Measurements from ENCODE around the gene ZFYVE28.

The ZFYVE28 gene

DNA sequence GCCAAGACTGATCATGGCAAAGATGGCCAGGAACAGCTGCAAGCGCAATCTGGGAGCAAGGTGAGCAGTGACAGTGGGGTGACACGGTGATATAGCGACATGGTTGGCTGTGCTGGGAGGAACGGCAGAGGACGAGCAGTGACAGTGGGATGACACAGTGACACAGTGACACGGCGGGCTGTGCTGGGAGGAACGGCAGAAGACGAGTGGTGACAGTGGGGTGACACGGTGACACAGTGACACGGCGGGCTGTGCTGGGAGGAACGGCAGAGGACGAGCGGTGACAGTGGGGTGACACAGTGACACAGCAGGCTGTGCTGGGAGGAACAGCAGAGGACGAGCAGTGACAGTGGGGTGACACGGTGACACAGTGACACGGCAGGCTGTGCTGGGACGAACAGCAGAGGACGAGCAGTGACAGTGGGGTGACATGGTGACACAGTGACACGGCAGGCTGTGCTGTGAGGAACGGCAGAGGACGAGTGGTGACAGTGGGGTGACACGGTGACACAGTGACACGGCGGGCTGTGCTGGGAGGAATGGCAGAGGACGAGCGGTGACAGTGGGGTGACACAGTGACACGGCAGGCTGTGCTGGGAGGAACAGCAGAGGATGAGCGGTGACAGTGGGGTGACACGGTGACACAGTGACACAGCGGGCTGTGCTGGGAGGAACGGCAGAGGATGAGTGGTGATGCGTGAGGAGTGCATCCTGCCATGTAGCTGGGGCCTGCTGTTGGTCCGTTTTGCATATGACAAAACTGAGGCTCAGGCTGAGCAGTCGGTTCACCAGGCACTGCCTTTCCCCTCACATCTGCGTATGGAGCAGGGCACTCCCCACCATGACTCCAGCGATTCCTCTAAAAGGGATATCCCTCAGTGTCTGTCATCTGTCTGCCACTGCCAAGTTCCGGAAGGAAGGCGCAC, 120.6 kb downstream of the ZFYVE28 start:
- peak in 1 of 10 donors; percentile 11 for DNase-seq
- intact Hi-C loops (cut with DNase I): no loop called here

DNA sequence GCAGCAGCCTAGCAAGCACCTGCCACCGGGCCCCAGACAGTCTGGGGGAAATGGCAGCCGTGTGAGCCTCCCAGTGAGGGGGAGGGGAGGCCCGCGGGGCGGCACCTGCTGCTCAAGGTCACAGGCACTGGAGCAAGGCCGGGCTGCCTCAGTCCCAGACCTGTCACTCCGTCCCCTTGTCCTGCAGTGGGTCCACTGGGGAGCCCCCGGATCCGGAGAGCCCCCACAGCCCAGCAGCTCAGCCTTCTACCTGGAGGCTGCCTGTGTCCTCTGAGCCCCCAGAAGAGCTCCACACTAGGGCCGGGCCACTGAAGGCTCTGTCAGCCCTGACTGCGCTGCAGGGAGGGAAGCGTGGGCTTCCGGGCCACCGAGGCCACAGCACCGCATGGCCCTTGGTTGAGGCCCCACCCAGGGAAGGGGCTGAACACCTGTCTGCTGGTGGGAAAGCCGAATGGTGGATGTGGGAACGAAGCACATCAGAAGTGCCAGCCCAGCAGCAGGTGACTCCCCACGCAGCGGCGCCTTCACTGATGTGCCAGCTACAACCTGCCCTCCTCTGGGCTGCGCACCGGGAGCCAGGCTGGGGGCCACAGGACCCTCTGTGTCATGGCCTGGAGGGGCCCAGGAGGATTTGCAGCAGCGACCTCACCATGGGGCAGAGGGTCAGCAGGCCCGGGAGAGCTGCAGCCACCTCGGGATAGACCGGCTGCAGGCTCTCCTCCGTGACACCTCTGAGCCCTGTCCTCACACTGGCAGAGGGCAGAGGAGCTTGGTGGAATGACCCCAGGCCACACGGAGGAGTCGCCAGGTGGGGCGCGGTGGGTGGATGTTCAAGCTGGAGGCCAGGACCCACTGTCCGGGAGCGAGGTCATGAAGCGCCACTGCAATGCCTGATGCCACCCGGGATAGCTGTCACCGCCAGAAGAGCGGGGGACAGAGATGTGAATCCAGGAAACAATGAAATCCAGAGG, 121.5 kb downstream of the ZFYVE28 start:
- DNase-seq: peak in 1 of 10 donors; percentile 3
- intact Hi-C loops (cut with DNase I): no loop called here

DNA sequence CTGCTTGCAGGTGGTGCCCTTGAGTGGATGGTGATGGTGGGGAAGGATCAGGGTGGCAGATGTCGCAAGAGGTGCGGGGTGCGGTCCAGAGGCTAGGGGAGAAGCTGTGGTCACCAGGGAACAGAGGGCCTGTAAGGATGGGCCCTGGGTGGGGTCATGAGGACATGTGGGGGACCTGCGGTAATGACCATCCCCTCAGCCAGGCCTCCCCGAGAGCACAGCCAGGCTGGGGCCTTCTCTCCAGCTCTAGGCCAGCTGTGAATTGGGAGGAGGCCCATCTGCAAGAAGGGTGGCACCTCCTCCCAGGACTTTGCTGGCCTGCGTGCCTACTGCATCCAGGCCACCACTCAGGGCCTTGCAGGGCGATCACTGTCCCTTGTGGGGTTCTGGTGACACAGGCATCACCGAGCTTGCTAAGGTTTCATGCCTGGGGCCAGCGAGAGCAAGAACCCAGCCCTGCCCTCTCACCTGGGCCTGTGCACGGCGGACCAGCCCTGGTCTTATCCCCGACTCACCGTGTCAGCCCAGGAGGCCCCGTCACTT, 122.5 kb downstream of the ZFYVE28 start:
- intact Hi-C loops (cut with DNase I): no loop called here
- DNase-seq: peak in 1 of 10 donors; percentile 7

DNA sequence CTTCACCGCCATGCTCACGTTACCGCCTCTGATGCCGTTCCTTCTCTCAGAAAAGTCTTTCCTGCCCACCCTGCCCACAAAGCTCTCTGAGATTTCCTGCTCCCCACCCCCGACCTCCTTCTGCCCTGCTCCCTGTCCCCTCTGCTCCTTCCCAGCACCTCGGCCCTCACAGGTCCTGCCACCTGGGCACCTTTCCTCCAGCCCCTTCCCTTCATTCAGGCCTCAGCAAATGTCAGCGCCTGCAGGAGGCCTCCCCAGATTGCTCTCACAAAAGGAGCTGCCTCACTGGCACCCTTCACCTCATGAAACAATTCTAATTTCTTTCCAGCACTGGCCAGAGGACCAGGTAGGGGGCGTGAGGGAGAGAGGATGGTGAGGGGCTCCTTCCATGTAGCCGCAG, 122.9 kb downstream of the ZFYVE28 start:
- DNase-seq: no peak
- intact Hi-C loops (cut with DNase I): no loop called here

DNA sequence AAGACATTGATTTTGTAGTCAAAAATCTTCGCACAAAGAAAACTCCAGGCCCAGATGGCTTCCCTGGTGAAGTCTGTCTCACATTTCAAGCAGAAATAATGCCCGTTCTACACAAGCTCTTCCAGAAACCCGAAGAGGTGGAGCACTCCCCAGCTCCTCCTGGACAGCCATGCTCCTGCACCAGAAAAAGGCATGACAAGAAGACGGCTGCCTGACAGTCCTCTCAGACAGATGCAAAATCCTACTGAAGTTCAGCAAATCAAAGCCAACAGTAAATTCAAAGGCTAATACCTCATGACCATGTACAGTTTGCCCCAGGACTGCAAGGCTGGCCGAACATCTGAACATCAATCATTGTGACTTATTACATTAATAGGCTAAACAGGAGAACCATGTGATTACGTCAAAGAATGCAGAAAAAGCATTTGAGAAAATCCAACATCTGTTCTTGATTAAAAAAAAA, 125.8 kb downstream of the ZFYVE28 start:
- no peak for DNase-seq
- intact Hi-C loops (cut with DNase I): no loop called here

DNA sequence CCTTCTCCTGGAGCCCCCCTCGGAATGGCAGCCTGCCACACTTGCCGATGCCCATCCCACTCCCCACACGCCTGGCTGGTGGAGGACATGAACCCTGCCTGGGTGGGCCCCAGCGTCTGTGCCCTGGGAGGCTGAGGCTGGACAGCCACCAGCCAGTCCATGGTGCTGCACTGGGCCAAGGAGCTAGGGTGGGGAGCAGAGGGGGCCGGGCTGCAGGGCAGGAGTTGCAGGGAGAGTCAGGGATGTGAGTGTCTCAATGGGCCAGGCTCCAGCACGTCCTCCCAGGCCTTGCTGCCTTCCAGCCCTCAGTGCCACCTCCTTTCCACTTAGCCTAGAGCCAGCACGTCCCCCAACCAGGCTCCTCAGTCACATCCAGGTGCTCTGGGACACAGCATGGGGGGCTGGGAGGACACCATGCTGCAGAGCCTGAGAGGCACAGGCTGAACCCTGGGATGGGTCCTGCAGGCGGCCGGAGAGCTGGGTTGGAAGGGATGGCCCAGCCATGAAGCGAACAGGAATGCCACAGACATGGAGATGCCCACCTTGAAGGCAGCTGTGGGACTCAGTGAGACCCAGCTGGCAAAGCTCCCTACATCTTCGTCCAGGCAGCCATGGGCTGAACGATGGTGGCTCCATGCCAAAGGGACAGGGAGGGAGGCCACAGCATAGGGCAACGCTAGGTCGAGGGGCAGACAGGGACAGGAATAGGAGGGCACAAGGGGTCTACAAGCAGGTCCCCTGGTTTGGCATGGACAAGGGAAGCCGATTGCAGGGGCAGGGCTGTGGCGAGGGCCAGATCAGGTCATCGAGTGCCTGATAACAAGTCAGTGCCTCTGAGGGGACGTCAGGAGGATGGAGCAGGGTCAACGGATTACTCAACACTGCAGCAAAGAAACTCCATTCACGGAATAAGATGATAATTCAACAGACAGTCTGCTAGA, 126.5 kb downstream of the ZFYVE28 start:
- DNase-seq: peak in 3 of 10 donors; percentile 5 to 70 (median 12)
- intact Hi-C loops (cut with DNase I): no loop called here

DNA sequence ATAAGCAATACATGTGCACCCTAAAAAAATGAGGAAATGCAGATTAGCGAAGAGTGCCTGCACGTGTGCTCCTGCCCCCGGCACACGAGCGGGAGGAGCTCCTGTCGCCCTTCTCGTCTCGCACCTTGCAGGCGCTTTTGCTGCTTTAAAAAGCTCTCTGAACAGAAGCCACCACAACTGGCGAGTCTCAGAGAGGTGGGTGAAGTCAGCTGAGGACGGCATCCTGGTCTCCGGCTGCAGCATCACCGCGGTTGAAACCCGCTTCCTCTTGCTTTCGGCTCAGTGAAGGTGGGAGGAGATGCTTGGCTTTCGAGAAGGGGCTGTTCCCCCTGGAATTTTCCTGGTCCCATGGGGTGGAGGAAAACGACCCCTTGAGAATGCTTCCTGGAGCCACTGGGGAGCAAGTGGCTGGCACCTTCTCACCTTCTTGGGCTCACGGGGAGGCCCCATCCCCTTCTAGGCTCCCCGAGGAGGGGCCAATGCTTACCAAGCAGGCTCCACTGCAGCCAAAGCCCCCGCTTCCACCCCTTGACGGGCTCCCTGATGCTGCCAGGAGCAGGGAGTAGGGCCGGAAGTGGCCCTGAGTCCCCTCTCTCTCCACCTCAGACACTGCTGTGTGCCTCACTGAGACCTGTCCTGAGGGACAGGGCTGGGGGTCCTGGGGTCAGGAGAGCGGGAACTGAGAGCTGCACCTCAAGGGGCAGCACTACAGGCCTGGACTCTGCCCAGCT, 127.3 kb downstream of the ZFYVE28 start:
- intact Hi-C loops (cut with DNase I): no loop called here
- DNase-seq: peak in 8 of 10 donors; percentile 10 to 92 (median 60)

DNA sequence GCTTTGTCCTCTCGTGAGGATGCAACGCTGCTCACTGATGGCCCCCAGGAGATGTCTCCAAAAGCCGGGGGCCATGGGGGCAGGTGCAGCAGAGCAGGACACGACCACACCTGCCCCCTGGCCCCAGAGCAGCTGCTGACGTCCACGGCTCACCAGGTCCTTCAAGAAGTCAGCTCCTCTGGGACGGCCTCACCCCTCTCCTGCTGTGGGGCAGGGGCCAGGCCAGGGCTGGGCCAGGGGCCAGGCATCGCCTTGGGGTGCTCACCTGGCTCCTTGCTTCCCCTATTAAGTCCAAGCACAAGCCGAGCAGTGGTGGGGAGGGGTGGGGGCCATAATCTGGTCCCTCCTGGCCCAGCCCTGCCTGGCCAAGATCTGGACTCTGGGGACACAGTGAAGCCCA, 128.0 kb downstream of the ZFYVE28 start:
- intact Hi-C loops (cut with DNase I): no loop called here
- DNase-seq: peak in 3 of 10 donors; percentile 4 to 17 (median 5)

DNA sequence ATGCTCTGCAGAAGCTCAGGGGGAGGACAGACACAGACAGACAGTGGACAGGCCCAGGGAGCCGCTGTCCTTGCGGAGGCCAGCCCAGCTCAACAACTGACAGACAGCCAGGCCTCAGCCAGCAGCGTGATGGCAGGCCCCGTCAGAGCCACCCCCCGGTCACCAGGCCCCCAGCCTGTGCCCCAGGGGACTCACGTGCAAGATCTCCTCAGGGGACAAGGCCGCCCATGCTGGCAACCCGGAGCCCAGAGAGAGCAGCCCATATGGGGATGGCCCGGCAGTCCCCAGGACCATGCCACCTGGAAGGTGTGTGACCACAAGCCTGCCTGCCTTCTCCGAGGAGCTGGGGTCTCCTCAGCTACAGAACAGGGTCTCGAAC, 128.5 kb downstream of the ZFYVE28 start:
- intact Hi-C loops (cut with DNase I): no loop called here
- DNase-seq: peak in 3 of 10 donors; percentile 4 to 76 (median 50)

DNA sequence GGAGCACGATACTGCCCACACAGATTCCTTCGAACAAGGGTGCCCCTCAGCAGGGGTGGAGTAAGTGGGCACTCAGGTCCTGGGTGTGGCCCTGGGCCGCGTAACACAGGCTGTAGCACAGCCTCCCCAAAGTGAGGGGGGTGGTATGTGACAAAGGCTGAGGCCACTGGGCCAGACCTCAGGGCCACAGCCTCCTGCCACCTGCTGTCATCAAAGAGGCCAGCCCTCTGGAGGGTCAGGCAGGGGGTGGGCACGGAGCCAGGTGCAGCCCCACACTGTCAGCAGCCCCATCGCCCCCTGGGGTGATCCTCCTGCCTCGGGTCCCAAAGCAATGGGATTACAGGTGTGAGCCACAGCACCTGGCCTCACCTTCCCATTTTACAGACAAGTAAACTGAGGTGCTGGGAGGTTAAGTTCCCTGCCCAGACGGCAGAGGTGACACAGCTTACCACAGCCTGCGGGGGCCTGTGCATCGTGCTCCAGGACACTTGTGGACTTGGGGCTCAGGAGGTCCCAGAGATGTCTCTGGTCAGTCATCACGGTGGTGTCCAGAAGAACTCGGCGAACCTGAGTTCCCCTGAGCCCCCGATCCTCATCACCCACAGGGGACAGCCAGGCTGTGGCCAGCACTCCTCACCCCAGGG, 129.0 kb downstream of the ZFYVE28 start:
- intact Hi-C loops (cut with DNase I): no loop called here
- peak in 4 of 10 donors; percentile 5 to 68 (median 30) for DNase-seq

DNA sequence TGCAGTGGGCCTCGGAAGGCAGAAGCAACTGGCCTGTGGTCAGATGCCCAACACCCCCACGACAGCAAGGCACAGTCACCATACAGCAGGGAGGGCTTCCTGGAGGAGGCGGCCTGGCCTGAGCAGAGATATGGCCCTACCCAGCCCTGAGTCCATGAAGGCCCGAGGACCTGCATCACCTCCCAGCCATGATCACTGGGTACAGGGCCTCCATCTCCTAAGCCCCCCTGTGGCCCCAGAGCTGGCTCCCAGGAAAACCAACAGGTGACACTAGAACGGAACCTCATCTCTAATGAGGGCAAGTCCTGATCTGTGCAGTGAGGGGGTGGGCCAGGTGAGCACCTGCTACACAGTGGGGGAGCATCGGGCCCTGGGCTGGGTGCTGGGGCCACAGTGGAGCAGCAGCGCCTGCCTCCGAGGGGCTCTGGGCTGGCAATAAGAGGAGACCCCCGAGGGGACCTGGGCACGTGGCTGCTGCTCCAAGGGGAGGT, 130.3 kb downstream of the ZFYVE28 start:
- intact Hi-C loops (cut with DNase I): no loop called here
- DNase-seq: peak in 5 of 10 donors; percentile 4 to 60 (median 10)

DNA sequence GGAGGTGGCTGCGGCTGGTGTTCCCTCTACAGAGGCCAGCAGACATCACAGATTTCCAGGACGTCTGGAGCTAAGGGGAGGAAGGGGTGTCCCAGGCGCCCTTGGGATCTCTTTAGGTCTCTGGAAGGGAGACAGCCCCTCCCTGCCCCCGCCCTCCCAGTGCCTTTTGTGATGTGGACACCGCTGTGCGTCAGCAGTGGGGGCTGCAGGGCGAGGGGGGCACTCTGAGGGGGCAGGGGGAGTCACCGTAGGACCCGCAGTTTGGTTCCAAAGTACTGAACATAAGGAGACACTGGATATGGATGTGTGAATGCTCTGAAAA, 130.9 kb downstream of the ZFYVE28 start:
- intact Hi-C loops (cut with DNase I): no loop called here
- DNase-seq: peak in 2 of 10 donors; percentile 1 to 25

DNA sequence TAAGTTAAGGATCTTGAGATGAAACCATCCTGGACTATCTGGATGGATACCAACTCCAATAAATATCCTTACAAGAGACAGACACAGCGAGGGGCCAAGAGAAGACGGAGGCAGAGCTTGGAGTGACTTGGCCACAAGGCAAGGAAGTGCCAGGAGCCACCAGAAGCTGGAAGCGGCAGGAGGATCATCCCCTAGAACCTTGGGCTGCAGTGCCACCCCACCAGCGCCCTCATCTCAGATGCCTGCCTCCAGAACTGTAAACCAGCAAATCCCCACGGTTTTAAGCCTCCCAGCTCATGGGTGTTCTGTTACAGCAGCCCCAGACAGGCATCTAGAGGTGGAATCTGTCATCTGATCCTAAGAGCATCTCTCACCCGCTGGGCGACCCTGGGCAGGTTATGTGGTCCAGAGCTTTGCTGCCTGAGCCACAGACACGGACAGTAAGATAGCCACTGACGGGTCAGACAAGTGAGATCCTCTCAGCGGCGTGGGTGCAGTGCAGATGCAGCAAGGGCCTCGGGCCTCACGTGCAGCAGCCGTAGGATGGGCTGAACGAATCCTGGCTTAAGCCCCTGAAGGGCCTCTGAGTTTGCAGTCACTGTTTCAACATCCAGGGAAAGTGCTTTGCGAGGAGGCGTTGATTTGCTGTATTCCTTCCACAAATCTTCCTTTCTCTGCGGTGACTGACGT, 131.4 kb downstream of the ZFYVE28 start:
- peak in 6 of 10 donors; percentile 6 to 85 (median 21) for DNase-seq
- intact Hi-C loops (cut with DNase I): no loop called here

DNA sequence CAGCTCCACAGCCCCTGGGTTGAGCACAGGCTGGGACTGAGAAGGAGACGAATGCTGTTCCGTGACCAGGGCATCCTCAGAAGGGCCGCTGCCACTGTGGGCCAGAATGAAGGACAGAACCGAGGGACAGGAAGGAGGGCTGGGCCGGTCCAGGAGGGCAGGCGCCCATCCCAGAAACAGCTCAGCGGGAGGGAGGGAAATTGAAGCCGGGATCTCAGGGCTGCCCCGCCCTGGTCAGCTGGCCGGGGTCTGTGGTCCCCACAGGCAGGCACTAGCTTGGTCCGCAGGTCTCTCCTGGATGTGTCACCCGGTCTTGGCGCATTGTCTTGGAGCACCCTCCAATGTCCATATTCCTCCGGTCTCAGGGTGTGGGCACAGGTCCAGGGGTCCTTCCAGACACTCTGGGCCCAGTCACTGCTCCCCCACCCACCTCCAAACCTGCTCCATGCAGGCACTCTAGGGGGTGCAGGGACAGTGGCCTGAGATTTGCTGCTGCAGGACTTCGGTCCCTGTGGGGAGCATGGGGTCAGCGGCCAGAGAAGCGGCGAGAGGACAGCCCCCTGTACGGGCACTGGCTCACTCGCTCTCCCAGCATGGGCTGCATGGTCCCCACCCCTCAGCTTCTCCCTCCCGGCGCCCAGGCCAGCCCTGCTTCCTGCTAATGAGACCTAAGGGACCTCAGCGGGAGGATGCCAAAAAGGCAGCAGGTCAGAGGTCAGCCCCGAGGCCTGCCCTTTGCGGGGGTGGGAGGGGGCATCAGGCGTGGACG, 132.6 kb downstream of the ZFYVE28 start:
- intact Hi-C loops (cut with DNase I): no loop called here
- peak in 7 of 10 donors; percentile 5 to 76 (median 16) for DNase-seq

DNA sequence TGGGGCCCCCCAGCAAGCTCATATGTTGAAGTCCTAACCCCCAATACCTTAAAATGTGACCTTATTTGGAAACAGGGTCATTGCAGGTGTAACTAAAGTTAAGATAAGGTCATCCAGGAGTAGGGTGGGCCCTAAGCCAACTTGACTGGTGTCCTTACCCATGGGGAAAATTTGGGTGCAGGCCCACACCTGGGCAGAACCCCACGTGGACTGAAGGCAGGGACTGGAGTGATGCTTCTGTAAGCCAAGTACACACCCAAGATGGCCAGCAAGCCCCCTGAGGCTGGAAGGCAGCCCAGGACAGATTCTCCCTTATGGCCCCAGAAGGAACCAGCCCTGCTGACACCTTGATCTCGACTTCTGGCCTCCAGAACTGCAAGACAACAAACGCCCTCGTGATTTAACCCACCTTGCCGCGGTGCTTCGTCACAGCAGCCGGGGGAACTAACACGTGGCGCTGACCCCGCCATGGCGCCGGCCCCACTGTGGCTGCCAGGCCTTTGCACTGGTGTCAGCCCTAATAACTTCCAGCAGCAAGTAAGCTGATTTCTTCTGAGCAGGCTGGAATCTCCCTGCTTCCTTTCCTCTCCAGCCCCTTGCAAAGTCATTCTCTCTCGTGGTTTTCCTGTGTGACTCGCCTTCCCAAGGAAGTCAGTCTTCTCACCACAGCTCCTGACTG, 133.4 kb downstream of the ZFYVE28 start:
- intact Hi-C loops (cut with DNase I): no loop called here
- DNase-seq: peak in 5 of 10 donors; percentile 4 to 71 (median 43)

All from posterior cingulate gyrus (tissue), 11 donors.